HG03135 (cell line): Measurements from ENCODE around the gene UBE2E3.

Source experiments
- ATAC-seq: cut with Tn5 transposase; IDR thresholded peaks from one replicate; pipeline ENCODE4 v1.9.1; 2021; ENCODE audit warnings: mild to moderate bottlenecking, moderate library complexity; ENCODE audit not compliant: unreplicated experiment

The UBE2E3 gene

DNA sequence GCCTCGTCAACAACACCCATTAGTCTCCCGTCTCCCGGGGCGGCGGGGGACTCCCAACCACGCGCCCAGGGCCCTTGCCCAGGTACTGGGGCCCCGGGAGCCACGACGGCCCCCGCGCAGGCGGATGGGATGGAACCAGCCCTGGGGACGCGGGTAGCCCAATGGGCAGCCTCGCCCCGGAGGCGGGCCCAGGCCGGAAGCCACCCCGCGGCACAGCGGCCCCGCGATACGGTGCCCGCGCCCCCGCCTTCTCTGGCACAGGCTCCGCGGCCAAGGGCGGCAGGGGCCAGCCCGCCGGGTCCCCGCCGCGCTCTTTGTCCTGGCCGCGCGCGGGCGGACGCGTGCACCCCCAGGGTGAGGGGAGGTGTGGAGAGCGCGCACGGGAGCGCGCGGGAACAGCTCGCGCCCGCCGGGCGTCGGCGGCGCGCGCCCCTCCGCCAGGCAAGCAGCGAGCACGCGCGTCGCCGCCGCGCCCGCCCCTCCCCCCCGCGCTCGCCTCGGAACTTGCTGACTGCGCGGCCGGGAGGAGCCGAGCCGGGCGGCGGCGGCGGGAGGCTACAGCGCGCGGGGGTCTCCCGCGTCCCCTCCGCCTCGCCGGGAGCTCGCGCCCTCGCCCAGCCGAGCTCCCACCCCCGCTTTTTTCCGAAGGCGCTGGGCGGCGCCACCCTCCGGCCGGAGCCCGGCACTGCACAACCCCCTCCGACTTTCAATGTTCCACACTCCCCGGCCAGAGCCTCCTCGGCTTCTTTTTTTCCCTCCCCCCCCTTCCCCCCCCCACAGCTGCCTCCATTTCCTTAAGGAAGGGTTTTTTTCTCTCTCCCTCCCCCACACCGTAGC, at the start of gene UBE2E3:
Gene UBE2E3, plus strand, starts transcription at position 500 of the 837 bp plus-strand sequence. CDS start 1,438 bp downstream, outside the sequence.
- peak; percentile 72 for ATAC-seq

DNA sequence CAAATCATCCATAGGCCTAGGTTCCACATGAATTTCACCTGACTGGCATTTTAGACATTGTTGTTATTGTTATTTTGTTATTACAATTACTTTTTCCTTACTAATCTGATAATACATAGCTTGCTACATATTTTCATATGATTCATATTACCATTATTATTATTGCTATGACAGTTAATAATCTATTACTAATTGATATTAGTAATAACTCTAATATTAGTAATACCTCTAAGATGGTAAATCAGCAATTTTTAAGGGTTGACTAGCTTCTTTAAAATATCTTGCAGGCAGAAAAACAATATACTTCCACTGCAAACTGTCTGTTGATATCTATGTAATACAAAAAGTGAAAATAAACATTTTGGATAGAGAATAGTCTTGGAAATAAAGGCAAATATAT, 48.6 kb upstream of the UBE2E3 start:
- ATAC-seq = no peak

DNA sequence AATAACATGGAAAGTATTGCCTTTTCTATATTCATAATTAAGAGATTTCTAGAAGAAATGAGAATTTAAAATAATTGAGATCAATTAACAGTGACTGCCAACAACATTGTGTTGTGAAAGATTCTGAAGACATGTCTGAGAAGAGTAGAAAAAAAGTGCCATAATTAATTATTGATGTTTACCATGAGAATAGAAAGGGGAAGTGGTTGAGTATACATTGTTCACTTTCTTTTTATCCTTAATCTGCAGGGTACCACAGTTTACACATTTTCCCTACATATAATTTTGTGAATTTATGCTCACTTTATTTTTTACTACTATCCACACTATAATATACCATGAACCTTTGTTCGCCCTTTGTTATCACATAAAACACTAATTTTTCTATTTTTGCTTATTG, 47.1 kb upstream of the UBE2E3 start:
- peak; percentile 62 for ATAC-seq

DNA sequence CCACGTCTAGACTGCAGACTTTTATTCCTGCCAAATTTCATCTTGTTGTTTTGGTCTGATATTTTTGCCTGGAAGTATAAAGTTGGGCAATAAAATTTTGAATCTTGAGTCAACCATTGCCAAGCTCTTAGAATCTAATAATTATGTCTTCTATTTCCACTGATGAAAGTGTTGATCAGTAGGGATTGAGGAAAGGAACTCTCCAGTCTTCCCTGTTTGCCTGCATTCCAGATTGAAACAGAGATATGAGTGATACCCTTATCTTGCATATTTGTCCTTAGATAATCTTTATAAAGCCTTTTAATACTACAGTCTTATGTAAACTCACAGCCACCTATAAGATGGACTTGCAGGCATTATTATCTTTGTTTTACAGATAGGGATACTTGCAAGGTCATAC, 45.5 kb upstream of the UBE2E3 start:
- no peak for ATAC-seq

DNA sequence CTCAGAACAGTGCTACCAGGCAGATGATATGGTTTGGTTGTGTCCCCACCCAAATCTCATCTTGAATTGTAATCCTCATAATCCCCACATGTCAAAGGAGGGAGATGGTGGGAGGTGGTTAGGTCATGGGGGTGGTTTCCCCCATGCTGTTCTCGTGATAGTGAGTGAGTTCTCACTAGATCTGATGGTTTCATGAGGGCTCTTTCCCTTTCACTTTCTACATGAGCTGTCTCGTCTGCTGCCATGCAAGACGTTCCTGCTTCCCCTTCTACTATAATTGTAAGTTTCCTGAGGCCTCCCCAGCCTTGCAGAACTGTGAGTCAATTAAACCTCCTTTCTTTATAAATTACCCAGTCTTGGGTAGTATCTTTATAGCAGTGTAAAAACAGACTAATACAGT, 42.9 kb upstream of the UBE2E3 start:
- peak; percentile 88 for ATAC-seq

DNA sequence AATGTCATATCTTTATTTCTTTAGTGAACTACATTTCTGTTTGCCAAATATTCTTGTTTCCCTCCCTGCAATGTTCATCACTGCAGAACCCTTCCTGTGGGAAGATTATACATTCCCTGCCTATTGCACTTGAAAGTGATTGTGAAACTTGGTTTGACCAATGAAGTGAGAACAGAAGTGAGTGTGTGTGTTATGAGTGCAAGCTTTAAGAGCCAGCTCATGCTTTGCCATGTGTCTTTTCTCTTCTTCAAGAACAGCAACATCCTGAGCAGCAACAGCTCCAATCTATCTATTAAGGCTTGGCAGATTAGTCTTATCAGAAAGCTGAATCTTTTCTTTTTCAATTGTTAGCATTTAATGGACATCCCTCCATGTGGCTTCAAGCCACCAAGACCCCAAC, 42.0 kb upstream of the UBE2E3 start:
- ATAC-seq = peak; percentile 39

DNA sequence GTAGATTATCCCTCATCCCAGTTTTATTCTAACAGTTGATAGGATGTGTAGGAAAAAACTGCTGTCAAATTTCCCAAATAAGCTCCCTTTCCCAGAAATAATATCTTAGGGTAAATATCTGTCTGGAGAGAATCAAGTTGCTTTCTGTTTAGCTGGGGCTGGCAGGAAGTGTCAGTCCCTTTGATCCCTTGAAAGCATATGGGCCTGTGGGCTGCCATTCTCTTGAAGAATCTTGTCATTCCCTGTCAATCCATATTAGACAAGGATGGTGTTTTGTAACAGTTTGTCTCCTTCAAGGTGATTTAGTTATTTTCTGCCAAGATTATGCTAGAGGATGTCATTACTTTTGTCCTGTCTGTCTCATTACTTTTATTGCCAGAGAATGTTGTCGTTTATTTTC, 37.1 kb upstream of the UBE2E3 start:
- no peak for ATAC-seq

DNA sequence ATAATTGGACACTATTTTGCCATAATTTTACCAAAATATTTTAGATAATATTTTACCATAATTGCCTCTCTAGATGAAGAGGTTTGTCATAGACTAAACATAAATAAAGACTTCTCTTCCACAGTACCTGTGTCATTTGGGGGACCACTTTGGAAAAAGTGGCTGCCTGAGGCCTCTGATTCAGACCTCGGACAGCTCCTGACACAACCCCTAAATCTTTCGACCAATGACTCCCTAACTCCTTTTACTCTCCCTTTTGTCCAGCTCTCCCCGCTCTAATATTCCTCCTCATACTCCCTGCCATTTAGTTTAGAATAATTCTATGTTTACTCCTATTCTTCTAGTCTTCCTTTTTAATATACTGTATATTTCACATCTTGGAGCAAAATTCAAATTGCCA, 36.0 kb upstream of the UBE2E3 start:
- ATAC-seq = no peak

DNA sequence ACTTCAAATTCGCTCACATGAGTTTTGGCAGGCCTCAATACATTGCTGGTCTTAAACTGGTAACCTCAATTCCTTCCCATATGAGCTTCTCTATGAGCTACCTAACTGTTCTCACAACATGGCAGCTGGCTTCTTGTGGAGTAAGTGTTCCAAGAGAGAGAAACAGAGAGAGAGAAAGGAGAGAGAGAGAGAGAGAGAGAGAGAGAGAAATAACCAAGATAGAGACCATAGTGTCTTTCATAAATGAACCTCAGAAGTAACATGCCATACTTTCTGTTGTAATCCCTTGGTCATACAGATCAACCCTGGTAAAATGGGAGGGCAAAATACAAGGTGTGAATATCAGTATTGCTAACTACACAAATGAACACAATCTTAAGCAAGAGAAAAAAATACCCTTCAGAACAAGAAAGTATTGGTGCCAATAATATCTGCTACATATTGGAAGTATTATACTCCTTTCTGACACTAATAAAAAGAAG, 33.2 kb upstream of the UBE2E3 start:
- no peak for ATAC-seq

DNA sequence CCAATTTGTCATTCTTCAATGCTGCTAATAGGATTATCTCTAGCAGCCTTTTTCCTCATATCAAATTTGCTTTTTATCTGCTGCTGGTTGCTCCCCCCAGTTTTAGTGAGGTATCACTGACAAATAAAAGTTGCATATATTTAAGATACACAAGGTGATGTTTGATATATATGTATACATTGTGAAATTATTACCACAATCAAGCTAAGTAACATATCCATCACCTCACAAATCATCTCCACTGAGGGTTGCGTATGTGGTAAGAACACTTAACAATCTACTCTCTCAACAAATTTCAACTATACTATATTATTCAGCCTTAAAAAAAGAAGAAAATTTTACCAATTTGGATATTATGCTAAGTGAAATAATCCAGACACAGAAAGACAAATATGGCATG, 30.5 kb upstream of the UBE2E3 start:
- ATAC-seq = no peak

DNA sequence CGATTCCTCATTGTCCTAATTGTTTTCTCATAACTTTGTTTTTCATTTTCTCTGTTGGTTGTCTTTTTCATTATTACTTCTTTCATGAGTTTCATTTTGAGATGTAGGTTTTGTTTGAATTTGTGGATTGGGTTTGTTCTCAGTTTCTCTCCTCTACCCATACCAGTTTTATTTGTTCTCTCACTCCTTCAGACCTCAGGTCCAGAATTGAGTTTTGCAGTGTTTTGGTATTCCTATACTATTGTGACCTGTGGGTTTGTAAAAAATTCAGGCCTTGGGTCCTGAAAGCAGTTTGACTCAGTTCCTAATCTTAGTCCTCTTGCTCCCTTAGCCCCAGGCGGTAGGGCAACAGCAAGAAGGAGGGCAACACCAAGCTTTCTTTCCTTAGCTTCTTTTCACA, 28.3 kb upstream of the UBE2E3 start:
- no peak for ATAC-seq

DNA sequence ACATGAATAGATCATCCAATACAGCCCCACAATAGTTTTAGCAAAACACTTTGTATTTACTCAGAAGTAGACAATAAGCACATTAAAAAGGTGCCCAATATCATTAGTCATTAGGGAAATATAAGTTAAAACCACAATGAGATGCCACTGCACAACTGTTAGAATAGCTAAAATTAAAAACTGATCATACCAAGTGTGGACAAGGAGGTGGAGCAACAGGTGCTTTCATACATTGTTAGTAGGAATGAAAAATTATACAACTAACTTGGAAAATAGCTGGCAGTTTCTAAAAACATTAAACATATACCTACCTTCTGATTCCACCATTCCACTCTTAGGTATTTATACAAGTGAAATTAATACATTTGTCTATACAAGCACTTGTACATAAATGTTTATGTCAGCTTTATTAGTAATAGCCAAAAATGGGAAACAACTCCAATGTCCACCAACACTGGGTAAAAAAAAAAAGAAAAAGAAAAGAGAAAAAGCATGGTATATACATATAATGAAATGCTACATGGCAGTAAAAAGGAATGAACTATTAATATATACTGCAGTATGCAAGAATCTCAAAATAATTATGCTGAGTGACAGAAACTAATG, 27.6 kb upstream of the UBE2E3 start:
- ATAC-seq = no peak

DNA sequence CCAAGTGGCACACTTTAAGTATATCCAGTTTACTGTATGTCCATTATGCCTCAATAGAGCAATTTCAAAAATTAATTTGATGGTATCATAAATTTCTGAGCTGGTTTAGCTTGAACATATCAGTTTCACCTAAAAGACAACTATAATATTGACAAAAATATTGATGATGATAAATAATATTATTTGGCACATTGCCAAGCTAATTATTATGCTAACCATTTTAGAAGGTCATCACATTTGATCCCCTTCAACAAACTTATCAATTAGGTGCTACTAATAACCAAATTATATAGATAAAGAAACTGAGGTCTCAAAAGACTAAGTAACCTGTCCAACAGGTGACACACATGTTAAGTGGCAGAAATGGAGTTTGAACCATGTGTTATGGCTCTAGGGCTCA, 26.9 kb upstream of the UBE2E3 start:
- no peak for ATAC-seq

DNA sequence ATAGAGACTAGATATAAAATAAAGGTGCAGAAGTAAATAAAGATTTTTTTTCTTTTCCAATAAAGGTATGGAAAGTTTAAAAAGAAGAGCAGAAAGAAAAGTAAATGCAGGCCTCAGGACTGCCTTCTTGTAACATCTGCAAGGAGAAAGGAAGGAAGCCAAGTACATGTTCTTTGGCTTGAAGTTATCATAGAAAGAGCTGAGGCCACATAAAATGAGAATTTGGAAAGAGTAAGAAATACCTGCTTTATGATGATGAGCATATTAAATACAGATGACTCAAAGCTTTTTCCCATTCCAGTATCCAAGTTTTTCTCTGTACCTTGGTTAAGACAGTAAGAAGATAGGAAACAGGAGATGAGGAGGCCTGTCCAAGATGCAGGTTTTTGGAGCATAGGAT, 25.3 kb upstream of the UBE2E3 start:
- ATAC-seq = no peak

DNA sequence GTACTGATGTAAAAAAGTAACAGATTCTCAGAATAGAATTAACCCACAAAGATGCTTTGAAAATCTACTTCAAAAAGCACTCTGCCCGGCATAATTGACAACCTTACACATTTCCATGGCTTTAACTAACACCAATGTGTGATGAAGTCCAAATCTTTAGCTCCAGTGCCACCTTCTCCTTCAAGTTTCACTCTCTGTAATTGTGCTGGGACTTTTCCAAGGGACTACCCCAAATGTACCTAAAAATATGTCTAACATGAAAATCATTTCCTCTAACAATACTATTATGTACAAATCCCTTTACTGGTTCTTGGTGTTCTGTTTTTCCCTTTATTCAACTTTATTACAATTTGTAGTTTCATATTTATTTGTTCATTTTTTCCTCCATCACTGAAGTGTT, 20.6 kb upstream of the UBE2E3 start:
- ATAC-seq = no peak

DNA sequence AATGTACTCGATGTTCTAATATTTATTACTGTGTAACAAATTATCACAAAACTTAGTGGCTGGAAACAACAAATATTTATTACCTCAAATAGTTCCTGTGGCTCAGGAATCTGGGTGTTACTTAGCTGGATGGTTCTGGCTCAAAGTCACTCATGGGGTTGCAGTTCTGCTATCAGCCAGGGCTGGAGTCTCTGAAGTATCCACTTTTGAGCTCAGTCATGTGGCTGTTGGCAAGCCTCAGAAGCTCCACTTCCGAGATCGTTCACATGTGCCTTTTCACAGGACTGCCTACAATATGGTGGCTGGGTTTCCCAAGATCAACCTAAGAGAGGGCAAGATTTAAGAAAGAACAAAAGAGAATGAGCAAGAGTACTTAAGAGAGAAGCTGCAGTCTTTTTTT, 19.4 kb upstream of the UBE2E3 start:
- no peak for ATAC-seq

DNA sequence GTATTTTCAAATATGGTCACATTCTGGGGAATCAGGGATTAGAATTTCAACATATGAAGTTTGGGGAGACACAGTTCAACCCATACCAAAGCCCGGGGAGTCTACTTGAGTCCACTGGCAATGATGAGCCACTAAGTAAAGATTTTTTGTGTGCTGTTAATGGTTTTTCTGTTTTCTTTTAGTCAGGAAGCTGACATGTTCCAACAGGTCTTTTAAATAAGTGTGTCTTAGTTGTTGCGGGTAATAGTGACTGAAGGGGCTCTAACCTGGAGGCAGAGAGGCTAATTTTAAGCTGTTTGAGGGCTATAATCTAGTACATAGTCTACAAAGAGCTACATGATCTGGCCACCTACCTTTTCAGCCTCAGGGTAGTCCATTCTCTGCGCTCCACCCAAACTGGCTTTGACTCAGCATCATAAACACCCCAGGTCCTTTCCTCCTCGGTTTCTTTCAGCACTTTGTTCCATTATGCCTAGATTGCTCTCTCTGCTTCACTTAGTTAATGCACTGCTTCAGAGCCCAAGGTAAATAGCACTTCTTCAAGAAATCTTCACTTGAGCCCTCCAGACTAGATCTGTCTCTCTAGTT, 17.6 kb upstream of the UBE2E3 start:
- no peak for ATAC-seq

DNA sequence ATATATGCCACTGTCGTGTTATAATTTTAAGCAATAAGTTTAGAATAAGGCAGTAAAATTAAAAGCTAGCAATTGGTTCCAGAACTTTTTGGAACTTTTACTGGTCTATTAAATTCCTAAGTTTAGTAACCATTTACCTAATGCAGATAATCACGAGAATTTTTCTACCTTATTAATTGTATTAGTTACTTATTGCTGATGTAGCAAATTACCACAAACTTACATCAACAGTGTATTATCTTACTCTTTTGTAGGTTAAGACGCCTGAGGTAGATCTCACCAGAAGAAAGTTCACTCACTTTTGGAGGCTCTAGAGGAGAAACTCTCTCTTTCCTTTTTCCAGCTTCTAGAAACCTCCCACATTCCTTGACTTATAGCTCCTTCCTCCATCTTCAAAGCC, 14.0 kb upstream of the UBE2E3 start:
- no peak for ATAC-seq

DNA sequence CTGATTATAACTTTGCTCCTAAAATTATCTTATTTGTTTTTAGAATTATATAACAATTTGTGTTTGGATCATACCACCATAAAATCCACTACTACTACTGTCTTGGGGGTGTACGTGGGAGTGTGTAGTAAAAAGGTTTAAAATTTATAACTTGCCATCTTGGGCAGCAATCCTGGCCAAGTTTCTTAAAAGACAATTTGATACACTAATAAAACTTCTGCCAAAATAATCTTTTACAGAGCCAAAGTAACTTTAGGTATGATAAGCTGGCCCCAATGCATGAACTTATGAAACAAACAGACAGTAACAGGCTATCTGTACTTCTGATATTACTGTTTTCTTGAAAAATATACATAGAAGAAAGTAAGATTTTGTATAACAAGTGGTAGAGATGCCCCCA, 11.3 kb upstream of the UBE2E3 start:
- no peak for ATAC-seq

DNA sequence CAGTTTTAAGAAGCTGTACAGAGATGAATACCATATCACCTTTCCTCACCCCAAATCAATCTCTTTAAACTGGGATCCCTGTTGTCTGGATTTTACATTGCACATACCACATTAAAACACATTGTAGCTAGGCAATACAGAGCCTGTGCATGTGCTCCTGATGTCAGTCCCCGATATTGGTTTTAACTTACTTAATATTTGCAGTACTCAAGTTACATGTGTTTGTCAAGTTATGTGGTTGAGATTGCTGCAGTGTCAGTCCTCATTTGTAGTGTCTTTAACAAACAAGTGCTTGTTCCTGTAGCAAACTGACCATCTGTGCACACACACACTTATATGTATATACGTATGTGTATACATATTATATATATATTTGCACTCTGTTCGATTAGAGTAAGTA, 10.4 kb upstream of the UBE2E3 start:
- ATAC-seq = no peak

DNA sequence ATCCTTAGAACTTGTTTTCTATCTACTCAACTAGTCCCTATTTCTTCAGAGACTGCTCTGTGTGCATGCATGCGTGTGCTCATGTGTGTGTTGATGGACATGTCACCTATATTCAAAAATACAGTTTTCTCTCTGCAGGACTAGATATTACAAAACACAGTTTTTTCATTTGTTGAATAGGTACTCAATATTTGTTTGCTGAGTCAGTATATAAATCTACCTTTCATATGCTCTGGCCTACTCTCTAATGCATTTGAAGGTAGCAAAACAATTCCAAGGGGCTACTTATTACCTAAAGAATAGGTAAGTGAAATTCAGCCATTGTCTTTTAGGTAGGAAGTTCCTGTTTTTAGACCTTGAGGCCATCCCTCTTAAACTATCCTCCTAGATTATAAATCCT, 8.6 kb upstream of the UBE2E3 start:
- ATAC-seq = no peak

DNA sequence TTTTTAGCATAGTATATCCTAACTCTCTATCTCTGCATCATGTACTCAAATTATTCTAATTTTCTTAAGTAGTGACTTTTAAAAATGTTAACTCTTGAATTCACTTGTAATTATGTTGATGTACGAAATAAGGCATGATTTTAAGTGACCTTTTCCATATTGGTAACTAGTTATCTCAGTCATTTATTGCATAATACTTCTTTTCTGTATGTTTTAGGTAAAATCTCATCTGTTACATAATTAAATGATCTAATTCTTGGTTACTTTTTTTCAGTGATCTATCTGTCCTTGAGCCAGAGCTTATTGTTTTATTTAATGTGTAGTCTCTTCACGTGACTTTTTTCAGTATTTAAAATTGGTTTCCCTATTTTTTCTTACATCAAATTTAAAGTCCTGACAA, 4.8 kb upstream of the UBE2E3 start:
- no peak for ATAC-seq
